Uterus (tissue), 2 donors: ENCODE measurements around the gene TJP3.

Source experiments
- POLR2A ChIP-seq, 2 donors: fragments of 450-650 bp; IDR thresholded peaks; one replicate each; pipeline ENCODE4 v1.6.1; 2016; ENCODE audit warnings: antibody characterized with exemption in 2 of 2, mild to moderate bottlenecking in 1 of 2, moderate library complexity in 1 of 2
- TF ChIP-seq, protein P1 (sequence below), 4 experiments: fragments of 200-600 bp in 2 of 4; fragments of 450-650 bp in 2 of 4; sonication (generic) in 2 of 4; IDR thresholded peaks; one replicate each; pipeline ENCODE4 v1.5.1; 2016 to 2019; ENCODE audit warnings: antibody characterized with exemption in 4 of 4, mild to moderate bottlenecking in 2 of 4, moderate library complexity in 1 of 4

DNA sequence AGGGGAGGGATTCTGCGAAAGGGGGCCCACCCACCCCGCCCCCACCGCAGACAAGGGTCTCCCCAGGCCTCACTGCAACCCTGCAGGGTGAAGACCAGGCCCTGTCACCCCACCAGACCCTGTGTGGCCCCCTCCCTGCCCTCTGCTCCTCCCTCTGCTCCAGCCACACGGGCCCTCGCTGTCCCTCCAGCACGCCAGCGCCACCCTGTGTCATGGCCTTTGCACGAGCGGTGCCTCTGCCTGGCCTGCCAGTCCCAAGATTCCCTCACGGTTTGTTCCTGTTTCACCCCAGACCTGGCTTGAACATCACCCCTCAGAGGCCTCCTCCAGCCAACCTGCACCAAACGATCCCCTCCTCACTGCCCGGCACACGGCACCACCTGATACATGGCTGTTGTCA lies 35.2 kb upstream of the TJP3 start:
- TF ChIP-seq, protein P1, sequence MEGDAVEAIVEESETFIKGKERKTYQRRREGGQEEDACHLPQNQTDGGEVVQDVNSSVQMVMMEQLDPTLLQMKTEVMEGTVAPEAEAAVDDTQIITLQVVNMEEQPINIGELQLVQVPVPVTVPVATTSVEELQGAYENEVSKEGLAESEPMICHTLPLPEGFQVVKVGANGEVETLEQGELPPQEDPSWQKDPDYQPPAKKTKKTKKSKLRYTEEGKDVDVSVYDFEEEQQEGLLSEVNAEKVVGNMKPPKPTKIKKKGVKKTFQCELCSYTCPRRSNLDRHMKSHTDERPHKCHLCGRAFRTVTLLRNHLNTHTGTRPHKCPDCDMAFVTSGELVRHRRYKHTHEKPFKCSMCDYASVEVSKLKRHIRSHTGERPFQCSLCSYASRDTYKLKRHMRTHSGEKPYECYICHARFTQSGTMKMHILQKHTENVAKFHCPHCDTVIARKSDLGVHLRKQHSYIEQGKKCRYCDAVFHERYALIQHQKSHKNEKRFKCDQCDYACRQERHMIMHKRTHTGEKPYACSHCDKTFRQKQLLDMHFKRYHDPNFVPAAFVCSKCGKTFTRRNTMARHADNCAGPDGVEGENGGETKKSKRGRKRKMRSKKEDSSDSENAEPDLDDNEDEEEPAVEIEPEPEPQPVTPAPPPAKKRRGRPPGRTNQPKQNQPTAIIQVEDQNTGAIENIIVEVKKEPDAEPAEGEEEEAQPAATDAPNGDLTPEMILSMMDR (IDR thresholded peaks at IDR 0.05), result no peak
- no peak for TF ChIP-seq POLR2A (IDR thresholded peaks at IDR 0.05)
